SK-N-SH (cell line): ENCODE results near the gene LRMDA.

Experiments used
- EP300 ChIP-seq, 2 experiments: IDR thresholded peaks; 2 replicates each; pipeline versions ENCODE4 v1.4.0 to v1.6.1; 2012; ENCODE audit warnings: borderline replicate concordance in 1 of 2, low read depth in 1 of 2, low read length in 1 of 2
- FOXJ3 ChIP-seq: sonication (generic); formaldehyde crosslinking; IDR thresholded peaks from 2 replicates; pipeline ENCODE4 v1.5.1; 2020; ENCODE audit warnings: mild to moderate bottlenecking, missing genetic modification reagents
- FOXM1 ChIP-seq: IDR thresholded peaks from 2 replicates; pipeline ENCODE4 v1.4.0; 2012; ENCODE audit warnings: low read depth, mild to moderate bottlenecking
- JUND ChIP-seq: IDR thresholded peaks from 2 replicates; pipeline ENCODE4 v1.4.0; 2012
- NRF1 ChIP-seq: IDR thresholded peaks from 2 replicates; pipeline ENCODE4 v1.6.1; 2012; ENCODE audit warnings: low read depth, mild to moderate bottlenecking, low read length
- POLR2AphosphoS5 ChIP-seq: IDR thresholded peaks from 2 replicates; pipeline ENCODE4 v1.6.1; 2012; ENCODE audit warnings: low read depth, low read length
- YY1 ChIP-seq: IDR thresholded peaks from 2 replicates; pipeline ENCODE4 v1.4.0; 2012; ENCODE audit warnings: low read depth, mild to moderate bottlenecking
- TF ChIP-seq, protein P1 (sequence below): fragments of 200-600 bp; sonication (generic); IDR thresholded peaks from 2 replicates; pipeline ENCODE4 v1.6.1; 2017; ENCODE audit warnings: antibody characterized with exemption, mild to moderate bottlenecking, moderate library complexity
- TF ChIP-seq, protein P2 (sequence below): IDR thresholded peaks from 2 replicates; pipeline ENCODE4 v1.4.0; 2012; ENCODE audit warnings: low read depth, borderline replicate concordance
- TF ChIP-seq, protein P3 (sequence below): IDR thresholded peaks from 2 replicates; pipeline ENCODE4 v1.4.0; 2012; ENCODE audit warnings: low read depth, borderline replicate concordance
- TF ChIP-seq, protein P4 (sequence below): IDR thresholded peaks from 2 replicates; pipeline ENCODE4; 2012

DNA sequence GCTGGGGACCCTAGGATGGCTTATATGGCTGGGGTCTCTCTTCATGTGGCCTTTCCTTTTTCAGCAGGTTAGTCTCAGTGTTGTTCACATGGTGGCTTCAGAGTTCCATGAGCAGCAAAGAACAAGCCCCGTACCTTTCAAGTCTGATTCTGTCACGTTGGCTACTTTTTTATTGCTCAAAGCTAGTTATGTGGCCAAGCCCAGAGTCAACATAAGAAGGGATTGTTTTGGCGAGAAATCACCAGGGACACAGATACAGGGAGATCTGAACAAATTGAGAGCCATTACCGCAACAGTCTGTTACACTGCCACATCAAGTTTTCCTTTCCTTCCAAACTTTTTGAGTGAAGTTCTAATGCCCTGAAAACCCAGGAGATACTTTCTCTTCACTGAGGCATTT lies 770.5 kb downstream of the LRMDA start:
- TF ChIP-seq YY1 (no peak), POLR2AphosphoS5 (no peak), NRF1 (no peak), JUND (no peak), FOXM1 (no peak), EP300 (IDR thresholded peaks at IDR 0.05; ENCODE audit: borderline replicate concordance in 1 of 2, low read depth in 1 of 2, low read length in 1 of 2) (no peak), FOXJ3 (CRISPR knock-in tag) (no peak)
- TF ChIP-seq, protein P1, sequence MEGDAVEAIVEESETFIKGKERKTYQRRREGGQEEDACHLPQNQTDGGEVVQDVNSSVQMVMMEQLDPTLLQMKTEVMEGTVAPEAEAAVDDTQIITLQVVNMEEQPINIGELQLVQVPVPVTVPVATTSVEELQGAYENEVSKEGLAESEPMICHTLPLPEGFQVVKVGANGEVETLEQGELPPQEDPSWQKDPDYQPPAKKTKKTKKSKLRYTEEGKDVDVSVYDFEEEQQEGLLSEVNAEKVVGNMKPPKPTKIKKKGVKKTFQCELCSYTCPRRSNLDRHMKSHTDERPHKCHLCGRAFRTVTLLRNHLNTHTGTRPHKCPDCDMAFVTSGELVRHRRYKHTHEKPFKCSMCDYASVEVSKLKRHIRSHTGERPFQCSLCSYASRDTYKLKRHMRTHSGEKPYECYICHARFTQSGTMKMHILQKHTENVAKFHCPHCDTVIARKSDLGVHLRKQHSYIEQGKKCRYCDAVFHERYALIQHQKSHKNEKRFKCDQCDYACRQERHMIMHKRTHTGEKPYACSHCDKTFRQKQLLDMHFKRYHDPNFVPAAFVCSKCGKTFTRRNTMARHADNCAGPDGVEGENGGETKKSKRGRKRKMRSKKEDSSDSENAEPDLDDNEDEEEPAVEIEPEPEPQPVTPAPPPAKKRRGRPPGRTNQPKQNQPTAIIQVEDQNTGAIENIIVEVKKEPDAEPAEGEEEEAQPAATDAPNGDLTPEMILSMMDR = no peak
- TF ChIP-seq, protein P2, sequence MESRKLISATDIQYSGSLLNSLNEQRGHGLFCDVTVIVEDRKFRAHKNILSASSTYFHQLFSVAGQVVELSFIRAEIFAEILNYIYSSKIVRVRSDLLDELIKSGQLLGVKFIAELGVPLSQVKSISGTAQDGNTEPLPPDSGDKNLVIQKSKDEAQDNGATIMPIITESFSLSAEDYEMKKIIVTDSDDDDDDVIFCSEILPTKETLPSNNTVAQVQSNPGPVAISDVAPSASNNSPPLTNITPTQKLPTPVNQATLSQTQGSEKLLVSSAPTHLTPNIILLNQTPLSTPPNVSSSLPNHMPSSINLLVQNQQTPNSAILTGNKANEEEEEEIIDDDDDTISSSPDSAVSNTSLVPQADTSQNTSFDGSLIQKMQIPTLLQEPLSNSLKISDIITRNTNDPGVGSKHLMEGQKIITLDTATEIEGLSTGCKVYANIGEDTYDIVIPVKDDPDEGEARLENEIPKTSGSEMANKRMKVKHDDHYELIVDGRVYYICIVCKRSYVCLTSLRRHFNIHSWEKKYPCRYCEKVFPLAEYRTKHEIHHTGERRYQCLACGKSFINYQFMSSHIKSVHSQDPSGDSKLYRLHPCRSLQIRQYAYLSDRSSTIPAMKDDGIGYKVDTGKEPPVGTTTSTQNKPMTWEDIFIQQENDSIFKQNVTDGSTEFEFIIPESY = no peak
- TF ChIP-seq, protein P3, sequence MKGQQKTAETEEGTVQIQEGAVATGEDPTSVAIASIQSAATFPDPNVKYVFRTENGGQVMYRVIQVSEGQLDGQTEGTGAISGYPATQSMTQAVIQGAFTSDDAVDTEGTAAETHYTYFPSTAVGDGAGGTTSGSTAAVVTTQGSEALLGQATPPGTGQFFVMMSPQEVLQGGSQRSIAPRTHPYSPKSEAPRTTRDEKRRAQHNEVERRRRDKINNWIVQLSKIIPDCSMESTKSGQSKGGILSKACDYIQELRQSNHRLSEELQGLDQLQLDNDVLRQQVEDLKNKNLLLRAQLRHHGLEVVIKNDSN = no peak
- TF ChIP-seq, protein P4, sequence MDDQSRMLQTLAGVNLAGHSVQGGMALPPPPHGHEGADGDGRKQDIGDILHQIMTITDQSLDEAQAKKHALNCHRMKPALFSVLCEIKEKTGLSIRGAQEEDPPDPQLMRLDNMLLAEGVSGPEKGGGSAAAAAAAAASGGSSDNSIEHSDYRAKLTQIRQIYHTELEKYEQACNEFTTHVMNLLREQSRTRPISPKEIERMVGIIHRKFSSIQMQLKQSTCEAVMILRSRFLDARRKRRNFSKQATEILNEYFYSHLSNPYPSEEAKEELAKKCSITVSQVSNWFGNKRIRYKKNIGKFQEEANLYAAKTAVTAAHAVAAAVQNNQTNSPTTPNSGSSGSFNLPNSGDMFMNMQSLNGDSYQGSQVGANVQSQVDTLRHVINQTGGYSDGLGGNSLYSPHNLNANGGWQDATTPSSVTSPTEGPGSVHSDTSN = no peak
